NCI-H524 (cell line): ENCODE data around the gene DPYSL5.

Experiments
- DNase-seq, 2 experiments: peaks; one replicate each; lab custom pipeline; 2025; lab: John Stamatoyannopoulos, UW

Gene DPYSL5

DNA sequence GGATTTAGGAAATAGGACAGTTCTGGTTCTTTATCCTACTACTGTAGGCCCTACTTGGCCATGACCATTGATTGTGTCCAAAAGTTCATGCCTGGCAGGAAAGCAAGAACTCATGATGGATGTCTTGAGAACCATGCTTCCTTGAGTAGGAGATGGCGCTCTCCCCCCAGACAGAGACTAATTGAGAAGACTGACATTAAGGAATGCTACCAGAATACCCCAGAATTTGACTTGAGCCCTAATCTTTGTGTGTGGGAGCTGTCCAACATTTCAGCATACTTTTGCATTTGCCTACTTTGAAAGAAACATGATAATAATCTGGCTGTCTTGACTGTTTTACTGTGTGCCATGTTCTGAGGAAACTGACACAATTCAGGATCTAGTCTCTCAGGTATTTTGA is 145.8 kb downstream of the DPYSL5 start:
- DNase-seq: no peak

DNA sequence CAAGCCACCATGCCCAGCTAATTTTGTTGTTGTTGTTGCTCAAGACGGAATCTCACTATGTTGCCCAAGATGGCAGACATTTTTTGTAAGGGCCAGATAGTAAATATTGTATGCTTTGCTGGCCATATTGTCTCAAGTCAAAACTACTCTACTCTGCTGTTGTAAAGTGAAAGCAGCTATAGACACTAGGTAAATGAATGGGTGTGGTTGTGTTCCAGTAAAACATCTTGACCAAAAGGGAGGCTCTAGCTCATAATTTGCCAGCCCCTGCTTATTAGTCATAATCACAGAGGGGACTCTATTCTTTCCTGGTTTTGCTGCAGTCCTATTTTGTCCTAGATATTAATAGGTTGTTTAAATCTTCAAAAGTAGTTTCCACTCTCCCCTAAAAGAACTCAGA is 147.1 kb downstream of the DPYSL5 start:
- DNase-seq: no peak

DNA sequence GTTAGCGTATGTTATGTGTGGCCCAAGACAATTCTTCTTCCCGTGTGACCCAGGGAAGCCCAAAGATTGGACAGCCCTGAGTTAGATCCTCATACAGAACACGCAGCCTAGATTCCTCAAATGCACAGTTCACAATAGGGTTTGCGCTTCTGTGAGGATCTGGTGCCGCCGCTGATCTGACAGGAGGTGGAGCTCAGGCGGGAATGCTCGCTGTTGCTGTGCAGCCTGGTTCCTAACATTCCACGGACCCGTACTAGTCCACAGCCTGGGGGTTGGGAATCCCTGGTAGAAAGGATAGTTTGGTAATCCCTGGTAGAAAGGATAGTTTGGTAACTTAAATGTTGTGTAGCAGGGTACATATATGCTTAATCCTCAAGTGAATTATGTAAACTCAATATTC is 149.5 kb downstream of the DPYSL5 start:
- DNase-seq: no peak

DNA sequence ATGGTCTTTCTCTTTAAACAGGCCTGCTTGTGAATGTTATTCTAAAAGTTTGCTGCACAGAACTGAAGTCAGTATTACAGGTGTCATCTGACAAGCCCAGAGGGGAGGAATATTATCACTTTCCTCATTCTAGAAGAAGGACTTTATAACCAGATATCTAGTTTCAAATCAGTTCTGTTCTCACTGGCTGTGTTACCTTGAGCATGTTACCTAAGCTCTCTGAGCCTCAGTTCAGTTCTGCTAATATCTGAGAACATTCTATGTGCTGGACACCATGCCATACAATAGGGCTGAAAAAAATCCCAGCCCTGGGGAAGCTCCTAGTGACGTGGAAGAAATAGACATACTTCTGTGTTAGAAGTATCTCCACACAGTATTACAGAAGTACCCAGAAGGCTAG is 150.4 kb downstream of the DPYSL5 start:
- DNase-seq: no peak
